GM19023 (cell line): ENCODE data around the gene TAB3.

ENCODE experiments used
- ATAC-seq: cut with Tn5 transposase; IDR thresholded peaks from one replicate; pipeline ENCODE4 v1.9.1; 2021; ENCODE audit warnings: mild to moderate bottlenecking, moderate library complexity; ENCODE audit not compliant: unreplicated experiment

TAB3 gene, protein sequence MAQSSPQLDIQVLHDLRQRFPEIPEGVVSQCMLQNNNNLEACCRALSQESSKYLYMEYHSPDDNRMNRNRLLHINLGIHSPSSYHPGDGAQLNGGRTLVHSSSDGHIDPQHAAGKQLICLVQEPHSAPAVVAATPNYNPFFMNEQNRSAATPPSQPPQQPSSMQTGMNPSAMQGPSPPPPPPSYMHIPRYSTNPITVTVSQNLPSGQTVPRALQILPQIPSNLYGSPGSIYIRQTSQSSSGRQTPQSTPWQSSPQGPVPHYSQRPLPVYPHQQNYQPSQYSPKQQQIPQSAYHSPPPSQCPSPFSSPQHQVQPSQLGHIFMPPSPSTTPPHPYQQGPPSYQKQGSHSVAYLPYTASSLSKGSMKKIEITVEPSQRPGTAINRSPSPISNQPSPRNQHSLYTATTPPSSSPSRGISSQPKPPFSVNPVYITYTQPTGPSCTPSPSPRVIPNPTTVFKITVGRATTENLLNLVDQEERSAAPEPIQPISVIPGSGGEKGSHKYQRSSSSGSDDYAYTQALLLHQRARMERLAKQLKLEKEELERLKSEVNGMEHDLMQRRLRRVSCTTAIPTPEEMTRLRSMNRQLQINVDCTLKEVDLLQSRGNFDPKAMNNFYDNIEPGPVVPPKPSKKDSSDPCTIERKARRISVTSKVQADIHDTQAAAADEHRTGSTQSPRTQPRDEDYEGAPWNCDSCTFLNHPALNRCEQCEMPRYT

DNA sequence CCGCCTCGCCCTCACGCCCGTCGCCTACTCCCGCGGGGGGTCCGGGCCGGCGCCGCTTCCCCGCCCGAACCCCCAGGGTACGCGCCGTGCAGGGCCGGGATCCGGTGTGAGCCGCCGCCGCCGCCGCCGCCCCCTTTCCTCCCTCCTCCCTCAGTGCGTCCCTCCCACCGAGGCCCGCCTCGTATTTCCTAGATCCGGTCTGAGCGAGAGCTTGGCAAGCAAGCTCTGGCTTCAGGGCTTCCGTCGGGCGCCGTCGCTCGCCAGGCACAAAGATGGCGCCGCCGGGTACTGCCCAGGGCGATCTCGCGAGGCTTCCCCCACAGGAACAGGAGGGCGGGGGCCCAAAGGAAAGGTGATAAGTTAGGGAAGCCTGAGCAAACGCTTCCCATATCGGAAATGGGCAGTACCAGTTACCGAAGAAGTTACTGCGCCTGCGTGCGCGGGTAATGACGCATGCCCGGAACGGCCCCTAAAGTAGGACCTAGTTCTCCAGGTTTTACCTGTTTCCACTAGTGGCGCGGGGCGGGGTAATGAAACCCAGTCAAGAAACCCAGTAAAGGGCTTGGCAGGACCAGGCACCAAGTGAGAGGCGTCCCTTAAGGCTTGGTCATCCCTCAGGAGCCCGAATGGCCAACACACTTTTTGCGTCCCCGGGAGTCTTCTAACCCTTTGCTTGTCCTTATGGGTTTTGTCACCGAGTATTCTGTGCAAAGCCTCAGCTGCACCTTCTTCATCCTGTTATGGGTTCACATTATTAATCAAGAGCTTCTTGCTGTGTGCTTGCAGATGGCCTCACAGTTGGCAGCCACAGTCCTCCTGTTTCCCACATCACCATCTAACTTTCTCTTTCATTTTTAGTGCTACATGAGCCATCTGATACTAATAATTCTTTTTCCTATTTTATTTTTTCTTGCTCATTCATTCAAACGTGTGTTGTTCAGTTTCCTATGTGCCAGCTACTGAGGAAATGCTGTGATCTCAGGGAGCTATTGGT is at the start of gene TAB3:
Gene TAB3 (minus strand): TSS at position 108 of the 994 bp plus-strand sequence. CDS start 29,666 bp downstream, outside the sequence.
- peak; percentile 88 for ATAC-seq

DNA sequence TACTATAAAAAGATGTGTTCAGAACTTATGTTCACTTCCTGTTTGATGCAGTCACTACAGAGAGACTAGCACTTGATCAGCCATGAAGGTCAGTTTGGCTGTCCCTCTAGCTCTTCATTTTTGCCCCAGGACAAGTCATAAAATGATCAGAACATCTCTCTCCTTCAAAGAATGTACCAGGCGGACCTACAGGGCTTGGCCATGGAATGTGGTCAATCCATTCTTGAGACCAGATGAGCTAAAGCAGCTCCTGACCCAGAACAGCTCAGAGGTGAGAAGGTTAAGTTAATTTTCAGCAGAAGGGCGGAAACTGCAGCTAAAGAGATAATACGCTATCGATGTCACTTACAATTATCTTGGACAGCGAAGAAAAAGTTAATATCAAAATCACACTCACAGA is 49.2 kb upstream of the TAB3 start:
- ATAC-seq = no peak

DNA sequence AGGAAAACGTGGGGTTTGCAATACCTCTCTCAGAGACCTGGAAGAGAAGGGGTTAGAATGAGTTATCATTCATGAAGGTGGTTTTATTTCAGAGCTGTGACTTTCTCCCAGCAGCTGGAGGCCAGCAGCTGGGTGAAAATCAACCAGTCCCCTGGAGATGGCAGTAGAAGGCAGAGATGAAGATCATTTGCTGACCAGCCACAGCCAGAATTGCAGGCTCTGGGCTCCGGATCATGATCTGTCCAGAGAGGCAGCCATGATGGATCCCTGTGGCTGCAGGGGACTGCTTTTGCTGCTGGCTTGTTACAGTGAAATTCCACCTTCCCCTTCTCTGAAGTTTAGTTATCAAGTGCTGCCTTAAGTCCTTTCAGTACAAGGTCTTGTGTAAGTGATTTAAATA is 46.9 kb upstream of the TAB3 start:
- ATAC-seq = no peak

DNA sequence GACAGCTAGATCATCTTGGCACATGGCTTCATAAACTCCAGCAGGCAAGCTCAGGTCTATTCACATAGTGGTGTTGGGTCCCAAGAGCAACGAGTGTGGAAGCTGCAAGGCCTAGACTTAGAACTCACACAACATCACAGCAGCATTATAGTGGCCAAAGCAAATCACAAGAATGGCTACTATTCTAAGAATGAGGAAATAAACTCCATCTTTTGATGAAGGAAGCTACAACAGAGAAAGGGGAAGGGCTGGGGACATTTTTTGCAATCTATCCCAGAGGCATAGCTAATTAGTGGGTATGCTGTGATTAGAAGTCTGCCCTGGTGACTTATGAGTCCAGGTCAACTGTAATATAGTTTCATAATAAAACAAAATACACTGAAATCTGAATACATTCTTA is 42.9 kb upstream of the TAB3 start:
- ATAC-seq = no peak

DNA sequence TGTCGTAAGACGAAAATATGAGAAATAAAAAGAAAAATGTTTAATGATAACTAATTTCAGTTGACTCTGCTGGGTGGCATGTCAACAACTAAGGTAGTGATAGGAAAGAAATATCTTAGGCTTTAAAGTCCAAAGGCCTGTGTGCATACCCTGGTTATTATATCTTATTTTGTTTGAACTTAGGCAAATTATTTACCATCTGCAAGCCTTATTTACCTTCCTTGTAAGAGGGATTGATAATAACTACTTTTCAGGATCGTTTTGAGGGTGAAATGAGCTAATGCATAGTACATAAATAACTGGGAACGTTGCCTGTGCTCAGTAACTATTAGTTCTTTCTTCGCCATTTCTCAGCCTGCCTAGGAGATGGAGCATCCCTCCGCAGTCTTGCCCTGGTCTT is 41.6 kb upstream of the TAB3 start:
- no peak for ATAC-seq

DNA sequence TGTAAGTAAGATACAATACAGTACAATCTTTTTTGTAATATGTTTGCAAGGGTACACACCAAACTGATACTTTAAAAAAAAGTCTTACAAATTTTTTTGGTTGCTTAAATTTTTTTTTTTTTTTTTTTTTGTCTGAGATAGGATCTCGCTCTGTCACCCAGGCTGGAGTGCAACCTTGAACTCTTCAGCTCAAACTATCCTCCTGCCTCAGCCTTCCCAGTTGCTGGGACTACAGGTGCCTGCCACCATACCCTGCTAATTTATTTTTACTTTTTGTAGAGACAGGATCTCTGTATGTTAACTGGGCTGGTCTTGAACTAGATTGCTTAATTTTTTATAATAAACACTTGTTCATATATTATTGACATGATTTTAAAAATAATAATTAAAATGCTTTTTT is 41.1 kb upstream of the TAB3 start:
- no peak for ATAC-seq

DNA sequence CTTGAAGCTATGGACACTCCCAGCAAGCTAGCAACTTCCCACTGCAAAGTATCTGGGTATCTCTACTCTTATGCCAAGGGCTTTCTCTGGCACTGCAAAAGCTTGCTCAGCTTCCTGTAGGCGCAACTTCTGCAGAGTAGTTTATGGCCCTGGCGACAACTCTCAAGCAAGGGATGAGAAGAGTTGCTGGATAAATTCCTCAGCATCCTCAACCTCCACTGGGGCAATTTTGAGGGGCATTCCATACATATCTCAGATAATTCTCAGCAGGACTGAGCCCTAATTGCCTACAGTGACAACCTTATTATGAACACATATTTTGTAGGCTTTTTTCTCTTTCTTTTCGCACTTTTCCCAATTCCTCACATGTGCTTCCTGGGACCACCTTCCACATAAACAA is 31.2 kb upstream of the TAB3 start:
- ATAC-seq = no peak

DNA sequence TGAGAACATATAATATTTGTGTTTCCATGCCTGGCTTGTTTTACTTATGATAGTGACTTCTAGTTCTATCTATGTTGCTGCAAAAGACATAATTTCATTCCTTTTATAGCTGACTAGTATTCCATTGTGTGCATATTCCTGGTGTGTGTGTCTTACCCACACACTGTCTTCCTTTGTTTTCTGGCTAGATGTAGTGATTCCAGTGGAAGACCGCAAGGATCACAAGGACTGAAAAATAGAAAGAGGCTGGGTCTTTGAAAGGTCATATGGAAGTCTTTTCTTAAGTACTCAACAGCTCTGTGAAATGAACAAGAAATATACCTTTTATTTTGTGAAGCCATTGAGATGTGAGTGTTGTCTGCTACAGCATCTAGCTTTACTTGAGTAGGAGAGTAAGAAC is 29.4 kb upstream of the TAB3 start:
- no peak for ATAC-seq

DNA sequence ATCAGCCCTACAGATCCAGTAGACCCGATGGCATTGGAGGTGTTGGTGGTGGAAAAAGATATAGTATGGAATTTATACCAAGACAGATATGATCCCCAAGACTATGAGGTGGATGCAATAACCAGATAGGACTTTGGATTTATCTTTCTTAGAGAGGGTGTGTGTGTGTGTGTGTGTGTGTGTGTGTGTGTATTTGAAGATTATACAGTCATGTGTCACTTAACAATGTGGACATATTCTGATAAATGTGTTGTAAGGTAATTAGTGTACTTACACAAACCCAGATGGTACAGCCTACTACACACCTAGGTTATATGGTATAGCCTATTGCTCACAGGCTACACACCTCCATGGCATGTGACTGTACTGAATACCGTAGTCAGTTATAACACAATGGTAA is 24.4 kb upstream of the TAB3 start:
- no peak for ATAC-seq

DNA sequence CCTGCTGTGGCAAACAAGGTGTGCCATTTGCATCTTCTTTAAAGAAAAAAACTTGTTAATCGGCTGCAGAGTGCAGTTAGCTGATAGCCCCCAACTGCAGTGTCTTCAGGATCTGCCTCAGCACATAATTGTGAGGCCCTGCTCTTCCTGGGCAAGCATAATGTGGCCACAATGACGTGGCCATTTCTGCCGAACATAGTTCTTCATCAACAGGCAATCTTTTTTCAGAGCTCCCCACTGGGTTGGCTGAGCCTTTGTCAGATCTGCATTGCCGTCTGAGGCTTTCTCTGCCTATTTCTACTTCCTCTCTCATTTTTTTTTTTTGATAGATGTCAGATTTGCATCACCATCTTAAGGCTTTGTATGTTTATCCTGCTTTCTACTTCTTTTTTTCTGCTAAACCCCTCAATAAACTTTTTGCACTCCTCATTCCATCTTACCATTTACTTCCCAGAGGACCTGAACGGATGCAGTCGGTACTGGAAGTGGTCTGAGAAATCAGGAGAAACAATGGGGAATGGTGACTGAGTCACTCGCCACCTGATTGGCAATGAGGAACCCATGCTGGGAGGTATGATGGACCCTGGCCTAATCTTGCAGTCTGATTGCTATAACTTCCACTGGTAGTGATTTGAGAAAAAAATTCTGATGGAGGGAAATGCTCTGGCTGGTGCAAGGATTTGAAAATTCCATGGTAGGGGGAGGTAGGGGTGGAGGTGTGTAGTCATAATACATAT is 21.2 kb upstream of the TAB3 start:
- ATAC-seq = no peak

DNA sequence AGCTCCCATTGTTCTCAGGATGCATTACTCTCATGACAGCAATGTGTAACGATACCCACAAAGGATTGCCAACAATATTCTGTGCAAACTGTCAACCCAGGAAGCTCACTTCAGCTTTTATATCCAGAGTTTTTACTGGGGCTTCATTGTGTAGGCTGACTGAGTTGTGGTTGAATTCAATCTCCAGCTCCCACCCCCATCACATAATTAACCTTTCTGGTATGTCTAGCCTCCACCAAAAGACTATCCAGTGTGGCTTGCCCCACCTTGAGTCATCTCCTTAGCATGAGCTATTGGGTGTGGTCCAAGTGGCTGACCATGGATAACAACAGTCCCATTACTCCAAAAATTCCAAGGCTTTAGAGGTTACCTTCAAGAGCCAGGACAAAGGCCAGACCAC is 17.7 kb upstream of the TAB3 start:
- ATAC-seq = no peak

DNA sequence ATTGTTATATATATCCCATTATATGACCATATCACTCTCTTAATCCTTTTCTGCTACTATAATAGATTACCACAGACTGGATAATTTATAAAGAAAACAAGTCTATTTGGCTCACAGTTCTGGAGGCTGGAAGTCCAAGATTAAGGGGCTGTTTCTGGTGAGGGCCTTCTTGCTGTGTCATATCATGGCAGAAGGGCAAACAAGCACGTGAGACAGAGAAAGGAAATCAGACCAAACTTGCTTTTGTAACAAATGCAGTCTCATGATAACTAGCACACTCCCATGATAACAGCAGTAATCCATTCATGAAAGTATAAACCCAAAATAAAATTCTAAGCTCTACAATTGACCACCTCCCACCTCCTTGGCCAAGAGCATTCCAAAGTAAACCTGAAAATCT is 16.3 kb upstream of the TAB3 start:
- ATAC-seq = no peak

DNA sequence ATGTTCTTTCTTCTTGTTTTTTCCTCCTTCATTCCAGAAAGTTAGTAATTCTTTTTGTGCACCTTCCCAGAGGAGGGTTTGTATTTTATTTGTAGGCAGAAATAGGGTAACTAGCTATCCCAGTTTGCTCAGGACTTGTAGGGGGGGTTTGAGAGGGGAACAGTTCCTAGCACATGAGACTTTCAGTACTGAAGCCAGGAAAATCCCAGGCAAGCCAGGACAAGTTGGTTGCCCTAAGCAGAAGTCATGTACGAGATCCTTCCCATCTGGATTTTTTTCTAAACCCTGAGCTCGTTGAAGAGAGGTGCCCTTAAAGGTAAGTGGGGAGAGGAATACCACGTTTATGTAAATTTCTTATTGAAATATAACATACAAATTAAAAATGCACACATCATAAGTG is 15.6 kb upstream of the TAB3 start:
- ATAC-seq = no peak

DNA sequence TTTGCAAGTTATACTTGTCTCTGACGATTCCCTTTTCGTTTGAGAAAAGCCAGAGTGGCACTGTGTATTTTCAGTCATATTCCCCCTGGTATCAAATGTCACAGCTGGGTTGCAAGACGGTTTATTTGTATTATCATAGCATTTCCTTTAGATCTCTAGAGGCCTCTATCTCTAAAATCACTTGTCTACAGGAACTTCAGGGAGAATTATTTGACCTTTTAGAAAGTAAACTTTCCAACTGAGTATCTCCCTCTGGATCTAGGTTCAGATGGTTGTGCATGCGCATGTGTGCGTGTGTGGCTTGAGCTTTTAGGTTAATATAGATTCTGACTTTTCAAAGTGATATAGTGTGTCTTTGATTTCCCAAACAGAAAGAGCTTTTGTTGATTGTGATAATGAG is 15.1 kb upstream of the TAB3 start:
- ATAC-seq = no peak

DNA sequence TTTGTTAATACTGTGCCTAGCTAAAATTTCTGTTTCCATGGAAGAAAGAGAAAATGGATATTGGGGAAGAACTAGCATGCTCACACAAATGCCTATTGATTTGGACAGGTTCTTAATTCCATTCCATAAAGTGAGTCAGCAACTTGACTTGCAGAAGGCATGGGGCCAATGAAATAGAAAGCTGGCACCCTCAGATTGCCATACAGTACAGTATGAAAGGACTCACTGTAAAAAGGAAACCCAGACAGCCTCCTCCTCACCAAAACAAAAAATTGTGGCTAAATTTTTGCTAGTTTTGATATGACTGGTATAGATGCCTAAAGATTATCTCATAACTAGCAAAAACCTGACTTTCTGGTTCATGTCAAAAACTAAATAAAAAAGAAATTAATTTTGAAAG is 11.2 kb upstream of the TAB3 start:
- no peak for ATAC-seq

DNA sequence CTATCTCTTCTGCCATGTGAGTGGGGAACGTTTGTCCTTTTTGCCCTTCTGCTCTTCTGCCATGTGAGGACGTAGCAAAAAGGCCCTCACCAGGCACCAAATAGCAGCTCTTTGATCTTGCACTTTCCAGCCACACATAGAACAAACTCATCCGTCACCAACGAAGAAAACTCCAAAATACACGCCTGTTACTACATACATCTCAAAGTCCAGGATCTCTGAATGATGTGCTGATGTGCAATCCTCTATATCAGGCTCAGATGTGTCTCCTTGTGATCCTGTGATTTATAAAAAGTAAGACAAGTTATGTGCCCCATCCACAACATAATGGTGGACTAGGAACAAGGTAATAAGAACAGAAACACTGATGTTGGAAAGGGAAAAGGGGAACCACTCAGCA is 9.8 kb upstream of the TAB3 start:
- ATAC-seq = no peak

DNA sequence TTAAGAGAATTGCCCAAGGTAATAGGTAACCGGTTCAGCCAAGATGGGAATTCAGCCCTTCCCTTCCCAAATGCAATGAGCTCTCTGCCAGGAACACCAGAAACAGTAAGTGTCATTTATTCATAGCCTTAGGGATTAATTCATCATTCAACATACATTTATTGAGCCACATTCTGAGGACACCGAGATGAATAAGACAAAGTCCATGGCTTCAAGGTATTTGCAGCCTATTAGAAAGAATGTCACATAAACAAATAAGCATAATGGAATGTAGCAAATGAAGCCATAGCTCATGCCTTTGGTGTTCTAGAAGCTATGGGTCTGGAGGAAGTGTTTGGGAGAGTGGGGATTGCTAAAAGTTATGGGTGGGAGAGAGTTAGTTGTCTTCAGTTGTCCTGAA is 6.3 kb upstream of the TAB3 start:
- ATAC-seq = no peak

DNA sequence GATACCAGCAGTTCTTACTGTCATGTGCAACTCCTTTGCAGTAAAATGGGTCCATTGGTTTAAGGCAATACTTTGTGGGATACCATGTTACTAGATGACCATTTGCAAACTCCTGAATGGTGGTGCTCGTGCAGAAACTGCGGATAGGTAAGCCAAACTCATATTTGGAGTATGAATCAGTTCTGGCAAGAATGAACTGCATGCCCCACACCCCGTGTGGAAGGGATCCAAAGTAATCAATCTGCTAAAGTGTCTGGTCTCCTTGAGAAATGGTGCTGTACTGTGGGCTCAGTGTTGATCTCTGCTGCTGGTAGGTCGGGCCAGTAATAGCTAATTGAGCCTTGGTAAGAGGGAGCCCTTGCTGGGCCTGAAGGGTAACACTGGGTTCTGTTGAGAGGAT is 4.2 kb upstream of the TAB3 start:
- ATAC-seq = no peak

DNA sequence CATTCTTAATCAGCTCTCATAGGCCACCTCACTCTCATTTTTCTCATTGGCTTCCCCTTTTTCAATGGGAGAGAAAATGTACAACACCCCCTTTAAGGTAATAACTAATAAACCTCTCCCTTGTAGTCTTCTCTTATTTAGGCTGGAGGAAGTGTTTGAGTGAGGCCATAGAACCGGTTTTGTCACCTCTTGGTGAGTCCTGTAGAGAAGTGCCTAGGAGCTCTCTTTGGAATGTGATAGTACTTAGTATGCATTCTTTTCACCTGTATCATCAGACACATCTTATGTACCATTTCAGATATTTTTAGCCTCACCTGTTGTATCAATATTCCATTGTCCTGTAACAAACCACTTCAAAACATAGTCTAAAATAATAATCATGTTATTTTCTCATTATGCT is 3.5 kb upstream of the TAB3 start:
- no peak for ATAC-seq

DNA sequence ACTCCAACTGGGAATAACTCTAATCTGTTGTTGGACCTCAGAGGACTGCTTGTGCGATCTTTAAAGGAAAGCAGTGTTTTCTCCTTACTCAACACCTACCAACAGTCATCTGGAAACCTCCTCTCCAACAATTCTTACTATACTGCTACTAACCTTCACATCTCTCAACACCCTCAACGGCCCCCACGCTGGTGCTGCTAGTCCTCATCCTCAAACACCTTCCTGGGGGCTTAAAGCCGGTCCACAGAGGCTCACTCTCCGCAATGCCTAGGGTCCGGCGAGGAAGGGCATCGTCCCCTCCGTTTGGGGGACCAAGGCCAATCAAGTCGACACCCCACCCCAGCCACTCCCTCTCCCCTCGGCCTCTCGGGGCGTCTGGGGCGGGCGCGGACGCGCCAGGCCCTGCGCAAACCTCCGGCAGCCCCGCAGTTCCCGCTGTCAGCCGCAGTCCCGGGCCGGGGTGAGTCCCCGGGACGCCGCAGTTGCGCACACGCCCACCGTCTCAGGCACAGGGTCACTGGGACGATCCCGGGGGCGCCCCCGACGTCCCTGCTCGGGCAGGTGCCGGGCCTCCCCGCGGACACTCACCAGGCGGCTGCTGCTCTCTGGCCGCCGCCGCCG is 418 bp downstream of the TAB3 start:
- ATAC-seq = peak; percentile 26
